ENCODE results near the gene LMO1.
A peak's percentile ranks its signal among the peaks of the same experiment; 100 is the strongest.

The LMO1 gene

DNA sequence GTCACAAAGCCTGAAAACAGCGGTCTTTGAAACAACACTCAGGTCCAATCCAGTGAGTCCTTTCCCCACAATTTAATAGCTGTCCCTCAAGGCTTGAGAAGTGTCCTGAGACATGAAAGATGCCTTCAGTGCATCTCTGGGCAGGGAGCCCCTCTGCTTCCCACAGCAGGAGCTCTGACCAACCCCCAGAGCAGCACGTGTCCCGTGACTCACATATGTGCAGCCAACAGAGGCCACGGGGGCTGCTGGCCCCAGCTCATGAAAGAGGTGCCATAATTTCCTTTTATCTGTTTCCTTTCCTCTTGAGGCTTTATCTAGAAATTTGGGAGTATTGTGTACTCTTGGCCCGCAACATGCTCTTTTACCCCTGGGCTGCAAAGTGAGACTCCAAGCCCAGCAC is 33.2 kb upstream of the LMO1 start:
- Mint-ChIP-seq H3K4me3 (no peak overlapping the region), H3K27me3 (ENCODE audit: low read depth) (peaks cover 17% of the 10 kb centered on the region), H3K4me1 (peaks cover 15% of the 10 kb centered on the region), H3K27ac (peak overlapping the region in 1 of 3 experiments; percentile 53), H3K9me3 (no peaks in the 10 kb centered on the region), H3K36me3 (ENCODE audit: low read depth) (no peaks in the 10 kb centered on the region)
- no peak for TF ChIP-seq CTCF (IDR thresholded peaks at IDR 0.05; ENCODE audit: unreplicated experiment in 3 of 3)

DNA sequence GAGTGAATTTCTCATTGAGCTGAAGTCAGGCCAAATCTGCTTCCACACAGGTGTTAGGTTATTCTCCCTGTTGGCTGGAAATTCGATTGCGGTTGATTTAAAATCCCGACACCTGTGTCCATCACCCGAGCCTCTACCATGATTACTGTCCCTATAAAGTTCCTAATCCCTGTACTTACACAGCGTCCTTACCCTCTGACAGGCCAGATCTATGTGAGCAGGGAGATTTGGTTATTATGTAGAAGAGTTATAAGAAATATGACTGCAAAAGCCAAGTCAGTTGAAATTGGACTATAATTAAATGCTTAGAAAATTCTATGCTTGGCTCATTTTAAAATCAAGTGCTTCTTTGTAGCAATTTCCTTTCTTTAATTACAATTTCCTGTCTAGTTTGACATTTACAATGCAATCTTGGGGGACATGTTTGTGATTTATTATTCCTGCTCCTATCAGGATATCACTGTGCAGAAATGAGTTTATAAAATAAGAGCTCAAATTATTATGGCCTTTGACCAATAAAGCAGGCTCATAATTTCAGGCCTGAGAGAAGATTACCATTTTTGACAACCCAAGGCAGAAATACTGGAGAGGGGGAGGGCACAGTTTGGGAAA is 32.5 kb upstream of the LMO1 start:
- Mint-ChIP-seq H3K4me1 (peaks cover 15% of the 10 kb centered on the region), H3K9me3 (no peaks in the 10 kb centered on the region), H3K27ac (peak overlapping the region in 1 of 3 experiments; percentile 53), H3K27me3 (ENCODE audit: low read depth) (peaks cover 22% of the 10 kb centered on the region), H3K36me3 (ENCODE audit: low read depth) (no peaks in the 10 kb centered on the region), H3K4me3 (no peak overlapping the region)
- TF ChIP-seq CTCF (IDR thresholded peaks at IDR 0.05; ENCODE audit: unreplicated experiment in 3 of 3): no peak

DNA sequence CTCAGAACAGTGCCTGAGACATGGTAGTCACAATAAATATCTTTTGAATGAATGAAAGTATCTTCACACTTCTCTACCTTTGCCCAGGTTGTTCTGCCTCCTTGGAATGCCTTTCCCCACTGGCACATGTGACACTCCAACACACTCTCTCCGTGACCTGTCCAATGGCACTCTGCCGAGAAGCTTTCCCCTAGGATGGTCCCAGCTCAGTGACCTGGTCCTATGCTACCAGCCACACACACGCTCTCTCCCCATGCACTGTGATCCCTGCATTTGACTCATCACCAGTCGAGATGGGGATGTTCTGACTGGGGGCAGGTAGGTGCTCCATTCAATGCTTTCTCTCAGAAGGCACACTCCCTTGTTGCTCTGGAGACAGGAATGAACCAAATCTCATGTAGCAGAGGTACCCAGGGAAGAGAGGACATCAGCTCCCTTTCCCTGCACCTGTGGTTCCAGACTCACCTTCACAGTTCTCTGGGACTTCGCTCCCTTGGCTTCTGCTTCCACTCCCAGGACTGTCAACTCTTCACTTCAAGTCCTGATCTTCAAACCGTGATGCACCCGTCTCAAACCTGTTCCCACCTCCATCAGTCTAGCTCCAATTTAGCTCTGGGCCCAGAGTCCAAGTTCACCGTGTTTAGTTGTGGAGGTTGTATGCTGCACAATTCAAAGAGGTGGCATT is 30.7 kb upstream of the LMO1 start:
- H3K4me3 Mint-ChIP-seq: no peak overlapping the region
- no peaks in the 10 kb centered on the region for H3K36me3 Mint-ChIP-seq (ENCODE audit: low read depth)
- no peaks in the 10 kb centered on the region for H3K9me3 Mint-ChIP-seq
- H3K27ac Mint-ChIP-seq: no peak overlapping the region
- peaks cover 28% of the 10 kb centered on the region for H3K4me1 Mint-ChIP-seq
- peaks cover 23% of the 10 kb centered on the region for H3K27me3 Mint-ChIP-seq (ENCODE audit: low read depth)
- TF ChIP-seq CTCF (IDR thresholded peaks at IDR 0.05; ENCODE audit: unreplicated experiment in 3 of 3): no peak

DNA sequence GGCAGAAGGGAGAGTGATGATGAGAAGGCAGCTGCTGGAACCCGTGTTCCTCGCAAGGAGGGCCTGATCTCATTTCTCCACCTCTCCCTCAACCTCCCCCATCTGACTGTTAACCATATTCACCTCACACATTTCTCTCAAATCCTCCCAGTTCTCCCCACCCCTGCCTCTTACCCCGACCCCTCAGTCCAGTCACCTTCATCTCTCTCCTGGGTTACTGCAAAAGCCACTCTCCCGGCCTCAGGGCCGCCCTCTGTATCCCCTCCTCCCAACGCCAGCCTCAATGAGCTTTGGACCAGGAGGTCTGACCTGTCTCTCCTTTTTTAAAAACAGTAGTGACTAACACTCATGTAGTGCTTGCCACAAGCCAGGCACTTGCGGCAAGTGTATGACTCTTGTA is 29.5 kb upstream of the LMO1 start:
- H3K9me3 Mint-ChIP-seq: no peaks in the 10 kb centered on the region

GRCh38 chr11:8292351-8292750 is 28.7 kb upstream of the LMO1 start:
- peaks cover 21% of the 10 kb centered on the region for H3K27me3 Mint-ChIP-seq (ENCODE audit: low read depth)

More for the DNA sequence above, 29.5 kb upstream of the LMO1 start:
- peaks cover 36% of the 10 kb centered on the region for H3K4me1 Mint-ChIP-seq
- no peak overlapping the region for H3K4me3 Mint-ChIP-seq
- H3K27ac Mint-ChIP-seq: no peak overlapping the region
- H3K27me3 Mint-ChIP-seq (ENCODE audit: low read depth): peaks cover 23% of the 10 kb centered on the region
- TF ChIP-seq CTCF (IDR thresholded peaks at IDR 0.05; ENCODE audit: unreplicated experiment in 3 of 3): no peak
- no peaks in the 10 kb centered on the region for H3K36me3 Mint-ChIP-seq (ENCODE audit: low read depth)

More at GRCh38 chr11:8292351-8292750, 28.7 kb upstream of the LMO1 start:
- Mint-ChIP-seq H3K9me3 (no peaks in the 10 kb centered on the region), H3K27ac (no peak overlapping the region), H3K36me3 (ENCODE audit: low read depth) (no peaks in the 10 kb centered on the region), H3K4me1 (peaks cover 36% of the 10 kb centered on the region), H3K4me3 (no peak overlapping the region)
- no peak for TF ChIP-seq CTCF (IDR thresholded peaks at IDR 0.05; ENCODE audit: unreplicated experiment in 3 of 3)

Measured in nephron (organoid).